ENCODE data around the gene FUBP1. TPM values are rescaled to one million over a fixed set of nuclear protein-coding genes. Genes with fewer than 3 reads are reported as not detected.
A peak's percentile ranks its signal among the peaks of the same experiment; 100 is the strongest.

The FUBP1 gene
- total and polyA plus RNA-seq, 2 of the 8 experiments (the other 6 are each of a cell fraction or from before 2014, with no cell fraction given): 184 to 201 TPM

DNA sequence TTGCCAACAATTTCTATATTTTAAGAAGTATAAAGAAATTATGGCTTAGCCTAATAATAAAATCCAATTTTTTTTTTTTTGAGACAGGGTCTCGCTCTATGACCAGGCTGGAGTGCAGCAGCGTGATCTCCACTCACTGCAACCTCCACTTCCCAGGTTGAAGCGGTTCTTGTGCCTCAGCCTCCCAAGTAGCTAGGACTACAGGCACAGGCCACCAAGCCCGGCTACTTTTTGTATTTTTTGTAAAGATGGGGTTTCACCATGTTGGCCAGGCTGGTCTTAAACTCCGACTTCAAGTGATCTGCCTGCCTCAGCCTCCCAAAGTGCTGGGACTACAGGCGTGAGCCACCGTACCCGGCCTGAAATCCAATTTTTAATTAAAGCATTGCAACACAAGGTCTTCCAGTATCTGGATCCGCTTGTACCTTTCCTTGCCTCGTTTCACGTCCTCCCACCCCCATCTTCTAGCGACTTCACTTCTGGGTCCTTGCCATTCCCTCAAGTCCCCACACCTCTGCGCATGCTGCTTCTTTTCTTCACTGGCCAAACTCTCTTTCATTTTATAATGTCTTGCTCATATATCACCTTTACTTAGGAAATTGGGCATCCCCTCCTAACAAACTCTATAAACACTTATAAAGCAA, 2.3 kb downstream of the FUBP1 start:
- no peak overlapping the region for H2BK12ac ChIP-seq (ENCODE audit: low read depth, low read length)
- no peak overlapping the region for H4K8ac ChIP-seq (ENCODE audit: extremely low read depth, insufficient read depth, low read length)
- no peak overlapping the region for H3K56ac ChIP-seq (replicated peaks; ENCODE audit: insufficient read length, low read depth, low read length)
- no peak overlapping the region for H4K5ac ChIP-seq (ENCODE audit: insufficient read length, low read depth, low read length)
- WGBS, 2 experiments (ENCODE audit: extremely low coverage in 1 of 2, insufficient coverage in 1 of 2, insufficient read length in 1 of 2, insufficient replicate concordance in 2 of 2, low coverage in 1 of 2, low lambda C conversion rate in 2 of 2, missing lambda C conversion rate in 1 of 2): 73% methylated on average over 13 of the region's 13 CpGs; no CpG with 5 or more reads in 1 of the 2 experiments
- no peak overlapping the region for H3K14ac ChIP-seq (ENCODE audit: insufficient read length)
- peak overlapping the region; percentile 95 to 100 (median 99); a peak in 7 of 8 replicates for H3K4me3 ChIP-seq (ENCODE audit: extremely low read depth in 1 of 4, insufficient read depth in 2 of 4, low read depth in 3 of 4, low read length in 4 of 4)
- H2AFZ ChIP-seq (ENCODE audit: low read length): no peak overlapping the region
- no peak overlapping the region for H2BK120ac ChIP-seq (replicated peaks; ENCODE audit: low read depth, low read length)
- H3K9me3 ChIP-seq (ENCODE audit: insufficient read depth in 2 of 2, low read depth in 1 of 2, low read length in 1 of 2): no peaks in the 10 kb centered on the region
- no peak overlapping the region; the same call in 1 of the 2 replicates for H2AK5ac ChIP-seq (ENCODE audit: low read depth, low read length)
- H3K79me1 ChIP-seq (ENCODE audit: low read depth, low read length): no peaks in the 10 kb centered on the region; the same call in 1 of the 2 replicates
- DNase-seq (ENCODE audit: low read depth in 1 of 2, low spot score in 2 of 2) (no peak), FAIRE-seq (no peak)
- H2BK5ac ChIP-seq (ENCODE audit: low read depth, low read length): no peak overlapping the region
- ChIA-PET POLR2A (ENCODE audit: partially characterized antibody) (interaction anchor here (0.6 to 9.3 kb wide), 24 partner anchors 9 to 294 kb away, joined by 3 to 180 read pairs (median 4); partner anchors contain the start of genes DNAJB4 and ZZZ3), CTCF (ENCODE audit: partially characterized antibody) (interaction anchor here (1.2 to 3.5 kb wide), 3 partner anchors 8 to 138 kb away, joined by 3 to 20 read pairs (median 5); no protein-coding TSS in a partner anchor)
- no peak overlapping the region for H3K27ac ChIP-seq (ENCODE audit: low read depth, low read length)
- H3K9ac ChIP-seq (replicated peaks in 1 of 4; ENCODE audit: extremely low read depth in 1 of 4, low read depth in 3 of 4, low read length in 3 of 4): peak overlapping the region in 2 of 4 experiments; percentile 22 to 81; a peak in 3 of 7 replicates
- H3K36me3 ChIP-seq (ENCODE audit: control insufficient read depth in 2 of 4, insufficient read depth in 4 of 4, low read length in 3 of 4): peaks cover 0 to 34% (median 0%) of the 10 kb centered on the region in 4 experiments; a peak in 2 of 8 replicates
- no peak overlapping the region for H3K23ac ChIP-seq (ENCODE audit: insufficient read length)
- peaks cover 50 to 96% of the 10 kb centered on the region in 2 experiments for H3K79me2 ChIP-seq (ENCODE audit: control insufficient read depth in 1 of 2, insufficient read depth in 2 of 2, low read length in 2 of 2)
- no peak overlapping the region for H3K4ac ChIP-seq (replicated peaks; ENCODE audit: insufficient read length, low read depth, low read length)
- no peak overlapping the region for H2BK15ac ChIP-seq (ENCODE audit: low read length)
- H2BK20ac ChIP-seq (ENCODE audit: low read length): no peak overlapping the region
- H3K27me3 ChIP-seq (replicated peaks in 1 of 4; ENCODE audit: control insufficient read depth in 3 of 4, extremely low read depth in 1 of 4, insufficient read depth in 3 of 4, low read length in 3 of 4): no peaks in the 10 kb centered on the region
- H3K4me2 ChIP-seq (ENCODE audit: insufficient read depth in 1 of 2, low read depth in 2 of 2, low read length in 2 of 2): peak overlapping the region; percentile 73 to 78
- H3K4me1 ChIP-seq (replicated peaks in 1 of 4; ENCODE audit: control insufficient read depth in 3 of 4, insufficient read depth in 4 of 4, low read length in 3 of 4): peaks cover 0 to 17% (median 4%) of the 10 kb centered on the region in 4 experiments; a peak in 3 of 7 replicates
- no peak overlapping the region for H3K18ac ChIP-seq (ENCODE audit: extremely low read depth, low read length)
- no peak overlapping the region for H4K91ac ChIP-seq (replicated peaks; ENCODE audit: insufficient read length, low read length)
- TF ChIP-seq CBX8 (IDR thresholded peaks at IDR 0.05; ENCODE audit: borderline replicate concordance, low read depth, low read length): no peak
- TF ChIP-seq POLR2AphosphoS5 (IDR thresholded peaks at IDR 0.05; ENCODE audit: low read depth, low read length): peak; percentile 65; the same call in 1 of the 2 replicates
- H4K20me1 ChIP-seq (replicated peaks in 1 of 2; ENCODE audit: control insufficient read depth in 1 of 2, insufficient read depth in 2 of 2, low read length in 2 of 2): peaks cover 17 to 30% of the 10 kb centered on the region in 2 experiments
- H3K23me2 ChIP-seq (ENCODE audit: low read depth, low read length): peaks cover 7% of the 10 kb centered on the region; the same call in 1 of the 2 replicates

Data from H1 (cell line).